Kidney capillary endothelial cell (primary cell): Measurements from ENCODE around the gene CYP27C1.
A peak's percentile ranks its signal among the peaks of the same experiment; 100 is the strongest.
"Not testable (repeated sequence)": the region's sequence is repeated elsewhere in the genome, so short reads cannot be mapped to it uniquely, and the experiment has no call there.

Experiments used
- DNase-seq: peaks from one replicate; pipeline ENCODE4 v3.0.0-alpha.2; 2018; ENCODE audit warnings: low spot score

The CYP27C1 gene

DNA sequence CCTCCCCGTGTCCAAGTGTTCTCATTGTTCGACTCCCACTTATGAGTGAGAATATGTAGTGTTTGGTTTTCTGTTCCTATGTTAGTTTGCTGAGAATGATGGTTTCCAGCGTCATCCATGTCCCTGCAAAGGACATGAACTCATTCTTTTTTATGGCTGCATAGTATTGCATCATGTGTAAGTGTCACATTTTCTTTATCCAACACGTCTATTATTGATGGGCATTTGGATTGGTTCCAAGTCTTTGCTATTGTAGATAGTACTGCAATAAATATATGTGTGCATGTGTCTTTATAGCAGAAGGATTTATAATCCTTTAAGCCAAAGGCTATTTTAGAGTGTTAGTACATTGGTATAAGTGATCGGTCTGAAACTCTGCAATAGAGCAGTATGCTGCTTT is 4.0 kb upstream of the CYP27C1 start:
- not testable (repeated sequence) for DNase-seq

- no peak for DNase-seq
Observed at GRCh38 chr2:127220768-127221527, 849 bp upstream of the CYP27C1 start.

- no peak for DNase-seq
Observed at GRCh38 chr2:127219171-127220070, 678 bp downstream of the CYP27C1 start.

DNA sequence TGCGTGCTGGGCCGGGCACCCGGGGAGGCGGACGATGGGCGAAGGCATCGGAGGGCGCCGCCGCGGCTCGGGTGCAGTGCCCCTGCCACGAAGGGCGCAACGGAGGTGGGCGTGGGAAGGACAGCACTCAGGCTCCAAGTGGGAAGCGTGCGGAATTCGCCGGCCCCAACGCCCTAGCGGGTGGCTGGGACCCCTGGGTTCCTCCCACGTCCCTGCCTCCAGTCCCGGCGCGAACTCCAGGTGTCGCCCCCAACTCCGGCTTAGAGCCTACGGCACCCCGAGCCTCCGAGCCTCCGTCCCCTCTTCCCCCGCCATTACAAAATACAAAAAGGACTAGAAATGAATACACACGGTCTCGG is 1.3 kb downstream of the CYP27C1 start:
- DNase-seq = no peak

GRCh38 chr2:127217470-127218325 is 2.4 kb downstream of the CYP27C1 start:
- peak; percentile 50 for DNase-seq

DNA sequence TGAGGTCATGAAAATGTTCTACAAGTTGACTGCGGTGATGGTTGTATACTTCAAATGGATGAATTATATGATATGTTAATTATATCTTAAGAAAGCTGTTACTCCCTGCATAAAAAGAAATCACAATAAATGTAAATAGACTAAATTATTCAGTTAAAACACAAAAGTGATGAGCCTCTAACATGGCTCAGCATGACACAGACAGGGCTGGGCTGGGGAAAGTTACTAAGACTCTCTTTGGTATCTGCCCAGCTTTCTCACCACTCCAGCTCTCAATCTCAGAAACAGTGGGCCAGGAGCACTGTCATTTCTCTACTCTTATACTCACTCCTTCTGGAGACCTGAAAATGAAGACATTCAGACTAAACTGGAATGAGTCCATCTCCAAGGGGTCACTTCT is 3.5 kb downstream of the CYP27C1 start:
- DNase-seq = no peak

DNA sequence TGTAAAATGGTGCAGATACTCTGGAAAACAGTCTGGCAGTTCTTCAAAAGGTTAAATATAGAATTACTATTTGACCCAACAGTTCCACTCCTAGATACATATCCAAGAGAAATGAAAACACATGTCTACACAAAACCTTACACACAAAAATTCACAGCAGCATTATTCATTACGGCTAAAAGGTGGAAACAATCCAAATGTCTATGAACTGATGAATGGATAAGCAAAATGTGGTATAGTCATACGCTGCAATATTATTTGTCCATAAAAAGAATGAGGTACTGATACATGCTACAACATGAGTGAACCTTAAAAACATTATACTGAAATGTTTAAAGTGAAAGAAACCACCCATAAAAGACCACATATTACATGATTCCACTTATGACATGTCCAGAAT is 4.0 kb downstream of the CYP27C1 start:
- DNase-seq = no peak

DNA sequence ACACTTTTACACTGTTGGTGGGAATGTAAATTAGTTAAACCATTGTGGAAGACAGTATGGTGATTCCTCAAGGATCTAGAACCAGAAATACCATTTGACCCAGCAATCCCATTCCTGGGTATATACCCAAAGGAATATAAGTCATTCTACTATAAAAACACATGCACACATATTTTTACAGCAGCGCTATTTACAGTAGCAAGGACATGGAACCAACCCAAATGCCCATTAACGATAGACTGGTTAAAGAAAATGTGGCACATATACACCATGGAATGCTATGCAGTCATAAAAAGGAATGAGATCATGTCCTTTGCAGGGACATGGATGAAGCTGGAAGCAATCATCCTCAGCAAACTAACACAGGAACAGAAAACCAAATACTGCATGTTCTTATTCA is 5.9 kb downstream of the CYP27C1 start:
- not testable (repeated sequence) for DNase-seq

DNA sequence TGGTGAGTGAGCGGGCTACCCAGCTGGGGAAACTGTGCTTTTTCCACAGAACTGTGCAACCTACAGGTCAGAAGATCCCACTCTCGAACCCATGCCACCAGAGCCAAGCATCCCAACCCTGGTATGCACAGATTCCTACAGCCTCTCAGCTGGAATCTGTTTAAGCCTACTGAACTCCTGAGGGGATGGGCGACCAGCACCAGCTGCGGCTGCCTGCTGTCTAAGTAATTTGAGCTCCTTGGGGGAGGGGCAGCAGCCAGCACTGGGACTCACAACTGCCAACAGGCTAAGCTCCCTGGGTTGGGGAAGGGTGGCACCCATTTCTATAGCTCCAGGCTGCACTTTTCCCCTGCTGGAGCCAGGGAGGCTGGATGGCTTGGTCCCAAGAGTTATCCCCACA is 11.8 kb downstream of the CYP27C1 start:
- no peak for DNase-seq

DNA sequence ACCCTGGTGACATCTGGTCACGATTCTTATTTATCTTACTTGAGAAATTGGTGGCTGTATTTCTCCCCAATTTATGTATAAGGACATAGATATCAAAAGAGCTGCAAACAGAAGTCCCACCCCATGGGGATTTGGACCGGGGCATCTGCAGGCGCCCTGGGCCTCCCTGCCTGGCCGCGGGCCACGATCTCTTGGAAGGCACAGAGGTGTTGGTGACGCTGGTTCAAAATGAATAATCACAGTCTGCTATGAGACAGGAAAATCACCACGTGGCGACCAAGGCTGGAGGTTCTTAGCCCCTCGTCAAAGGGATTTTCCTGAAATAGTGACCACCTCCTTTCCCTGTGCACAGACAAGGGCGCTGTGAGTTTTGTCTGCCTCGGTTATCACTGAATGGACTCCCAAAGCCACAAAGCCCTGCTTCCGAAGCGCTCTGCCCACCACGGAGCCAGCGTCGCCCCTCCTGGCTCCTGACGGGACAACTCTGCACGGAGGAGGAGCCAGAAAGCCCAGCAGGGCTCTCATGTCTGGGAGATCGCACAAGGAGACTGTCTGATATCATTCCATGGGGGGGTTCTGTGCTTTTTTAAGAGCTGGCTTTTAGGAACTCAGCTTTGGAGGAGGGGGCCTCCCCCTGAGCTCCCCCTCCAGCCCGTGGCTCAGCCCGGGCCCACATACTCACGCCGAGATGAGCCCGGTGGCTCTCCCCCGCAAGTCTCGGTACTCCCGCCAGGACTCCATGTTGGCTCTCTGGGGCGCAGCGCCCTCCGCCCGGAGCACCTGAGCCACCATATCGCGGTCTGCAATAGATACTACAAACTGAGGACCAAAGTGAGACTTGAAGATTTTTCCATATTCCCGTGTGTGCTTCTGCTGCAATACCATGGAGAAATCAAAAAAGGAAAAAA is 14.6 kb downstream of the CYP27C1 start:
- no peak for DNase-seq

GRCh38 chr2:127201452-127201851 is 18.6 kb downstream of the CYP27C1 start:
- DNase-seq = no peak

- DNase-seq = no peak
Observed at GRCh38 chr2:127200962-127201361, 19.1 kb downstream of the CYP27C1 start.

- no peak for DNase-seq
Observed at GRCh38 chr2:127199223-127199622, 20.9 kb downstream of the CYP27C1 start.

GRCh38 chr2:127197475-127198385 is 22.4 kb downstream of the CYP27C1 start:
- peak; percentile 31 for DNase-seq

DNA sequence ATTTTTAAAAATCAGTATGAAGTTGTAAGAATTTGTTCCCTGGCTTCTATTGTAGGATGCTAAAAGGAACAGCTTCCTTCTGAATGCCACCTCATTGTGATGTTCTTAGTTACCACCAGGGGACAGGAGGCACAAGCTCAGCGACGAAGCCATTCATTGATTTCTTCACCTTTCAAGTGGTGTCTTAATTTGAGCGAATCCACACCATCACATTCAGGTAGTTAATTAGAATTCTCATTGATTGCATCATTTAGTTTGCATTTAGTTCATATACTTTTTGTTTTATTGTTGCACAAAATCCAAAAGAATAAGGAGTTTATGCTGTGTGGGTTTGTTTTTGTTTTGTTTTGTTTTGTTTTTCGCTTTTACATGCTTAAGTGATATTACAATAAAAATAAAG is 23.1 kb downstream of the CYP27C1 start:
- no peak for DNase-seq

DNA sequence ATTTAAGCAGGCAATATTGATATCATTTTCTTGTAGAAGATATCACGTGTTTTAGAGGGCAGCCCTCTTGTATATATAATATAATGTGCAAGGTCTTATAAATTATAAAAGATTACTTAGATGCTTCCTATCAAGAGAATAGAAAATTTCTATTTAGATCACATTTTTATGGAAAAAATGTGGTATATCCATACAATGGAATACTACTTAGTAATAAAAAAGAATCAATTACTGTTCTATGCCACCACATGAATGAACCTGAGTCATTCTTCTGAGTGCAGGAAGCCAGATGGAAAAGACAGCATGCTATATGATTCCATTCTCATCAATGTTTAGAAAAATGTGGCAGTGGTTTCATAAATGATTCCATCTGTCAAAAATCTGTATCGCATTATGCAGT is 23.6 kb downstream of the CYP27C1 start:
- DNase-seq = no peak

- no peak for DNase-seq
Observed at GRCh38 chr2:127195140-127196074, 24.7 kb downstream of the CYP27C1 start.

DNA sequence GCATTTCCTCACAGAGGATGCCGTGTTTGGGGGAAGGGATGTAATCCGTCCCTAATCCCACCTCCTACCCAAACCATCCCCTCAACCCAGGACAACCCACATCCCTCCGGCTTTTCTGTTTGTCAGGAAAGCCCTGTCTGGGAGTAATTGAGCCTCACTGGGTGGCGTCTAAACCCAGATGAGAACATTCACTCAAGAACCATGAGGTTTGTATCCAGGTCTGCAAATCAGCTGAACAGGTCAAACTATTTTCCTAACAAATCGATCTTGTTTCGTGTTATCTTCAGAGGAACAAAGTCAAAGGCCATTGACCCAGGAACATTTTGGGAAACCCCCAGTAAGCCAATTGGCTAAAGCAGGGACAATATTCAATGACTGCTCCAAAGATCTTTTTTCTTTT is 25.7 kb downstream of the CYP27C1 start:
- no peak for DNase-seq

DNA sequence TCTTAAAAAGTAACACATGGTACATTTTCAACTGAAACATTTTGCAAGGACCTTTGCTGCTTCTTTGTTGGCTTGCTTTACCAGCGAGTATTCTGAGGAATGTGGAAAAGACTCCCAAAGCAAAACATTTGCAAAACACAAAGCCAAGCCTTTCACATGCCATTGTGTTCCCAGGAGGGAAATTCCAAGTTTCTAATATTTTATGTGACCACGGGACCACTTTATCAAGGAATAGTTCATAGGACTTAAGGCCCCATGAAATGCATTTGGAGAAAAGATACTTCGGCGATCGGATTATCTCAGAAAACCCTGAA is 26.2 kb downstream of the CYP27C1 start:
- no peak for DNase-seq
